ENCODE measurements around the gene PLCL2.

The PLCL2 gene

GRCh38 chr3:16896094-16896627 is 11.4 kb downstream of the PLCL2 start:
- DNase-seq, result no peak

- no peak for DNase-seq
These were observed 12.1 kb downstream of the PLCL2 start for GRCh38 chr3:16896820-16897219.

- DNase-seq, result no peak
These were observed 12.6 kb downstream of the PLCL2 start for GRCh38 chr3:16897254-16897926.

- no peak for DNase-seq
These were observed 14.0 kb downstream of the PLCL2 start for GRCh38 chr3:16898595-16899395.

GRCh38 chr3:16899919-16900318 is 15.2 kb downstream of the PLCL2 start:
- DNase-seq, result no peak

- no peak for DNase-seq
These were observed 16.2 kb downstream of the PLCL2 start for GRCh38 chr3:16900779-16901440.

- no peak for DNase-seq
These were observed 20.0 kb downstream of the PLCL2 start for GRCh38 chr3:16904423-16905417.

GRCh38 chr3:16905704-16906103 is 20.9 kb downstream of the PLCL2 start:
- no peak for DNase-seq

- peak; percentile 51 for DNase-seq
These were observed 21.9 kb downstream of the PLCL2 start for GRCh38 chr3:16906682-16907081.

- peak; percentile 84 for DNase-seq
These were observed 22.5 kb downstream of the PLCL2 start for GRCh38 chr3:16907243-16907642.

GRCh38 chr3:16908016-16908807 is 23.5 kb downstream of the PLCL2 start:
- no peak for DNase-seq

GRCh38 chr3:16908896-16909295 is 24.1 kb downstream of the PLCL2 start:
- peak; percentile 77 for DNase-seq

GRCh38 chr3:16909802-16910201 is 25.0 kb downstream of the PLCL2 start:
- DNase-seq, result no peak

- DNase-seq, result no peak
These were observed 25.5 kb downstream of the PLCL2 start for GRCh38 chr3:16910207-16910606.

- no peak for DNase-seq
These were observed 27.2 kb downstream of the PLCL2 start for GRCh38 chr3:16911916-16912315.

GRCh38 chr3:16912400-16913263 is 27.9 kb downstream of the PLCL2 start:
- no peak for DNase-seq

- no peak for DNase-seq
These were observed 28.5 kb downstream of the PLCL2 start for GRCh38 chr3:16913264-16913580.

- DNase-seq, result peak; percentile 51
These were observed 32.1 kb downstream of the PLCL2 start for GRCh38 chr3:16916840-16917239.

- no peak for DNase-seq
These were observed 32.6 kb downstream of the PLCL2 start for GRCh38 chr3:16917256-16917935.

All from hematopoietic multipotent progenitor cell treated with erythropoietin and hydrocortisone succinate and interleukin-3 and kit ligand, for 6 days (in vitro differentiated cells).